Transverse colon (tissue), 4 donors: ENCODE results near the gene CDA. TPM values are rescaled to one million over a fixed set of nuclear protein-coding genes. Genes with fewer than 3 reads are reported as not detected.

Experiments
- DNase-seq: peaks from one replicate; pipeline ENCODE4 v3.0.0-alpha.2; 2019
- H3K27ac ChIP-seq, 4 donors: fragments of 200-600 bp; sonication (generic); 2 replicates each; pipeline ENCODE4 v1.5.1; 2016 to 2018; ENCODE audit warnings: inconsistent platforms in 4 of 4
- H3K27me3 ChIP-seq: fragments of 200-600 bp; sonication (generic); 2 replicates; pipeline ENCODE4 v1.5.1; 2017; ENCODE audit warnings: inconsistent platforms
- H3K36me3 ChIP-seq, 4 donors: fragments of 200-600 bp; sonication (generic); 2 replicates each; pipeline ENCODE4 v1.5.1; 2017 to 2019; ENCODE audit warnings: inconsistent platforms in 4 of 4
- H3K4me1 ChIP-seq, 4 donors: fragments of 200-600 bp; sonication (generic); 2 replicates each; pipeline ENCODE4 v1.5.1; 2017 to 2020; ENCODE audit warnings: inconsistent platforms in 4 of 4
- H3K4me3 ChIP-seq, 4 donors: fragments of 200-600 bp; sonication (generic); 1 replicate in 1 of 4; 2 replicates in 3 of 4; pipeline versions ENCODE4 v1.5.1 to v1.6.1; 2017 to 2019; ENCODE audit warnings: inconsistent platforms in 4 of 4
- H3K9me3 ChIP-seq, 2 donors: fragments of 200-600 bp; sonication (generic); 2 replicates each; pipeline ENCODE4 v1.5.1; 2017 to 2019; ENCODE audit warnings: inconsistent platforms in 2 of 2
- CTCF ChIP-seq, 5 experiments: fragments of 200-600 bp in 3 of 5; fragments of 450-650 bp in 2 of 5; sonication (generic) in 3 of 5; IDR thresholded peaks; 1 replicate in 2 of 5; 2 replicates in 3 of 5; pipeline ENCODE4 v1.5.1; 2016 to 2017; ENCODE audit warnings: antibody characterized with exemption in 5 of 5, inconsistent platforms in 3 of 5, mild to moderate bottlenecking in 2 of 5, moderate library complexity in 1 of 5
- EP300 ChIP-seq: sonication (generic); formaldehyde crosslinking; IDR thresholded peaks from one replicate; pipeline ENCODE4 v1.6.1; 2017; ENCODE audit warnings: antibody characterized with exemption, low read depth
- POLR2A ChIP-seq: fragments of 450-650 bp; IDR thresholded peaks from one replicate; pipeline ENCODE4 v1.6.1; 2016; ENCODE audit warnings: antibody characterized with exemption, mild to moderate bottlenecking, moderate library complexity
- POLR2AphosphoS5 ChIP-seq, 3 donors: sonication (generic); formaldehyde crosslinking; IDR thresholded peaks; one replicate each; pipeline ENCODE4 v1.6.1; 2016; ENCODE audit warnings: antibody characterized with exemption in 3 of 3
- WGBS, 2 donors: methylation state at CpG; one replicate each; pipeline ENCODE4 v1.1.5; 2018; ENCODE audit warnings: low coverage in 1 of 2; 5-methylcytosine and 5-hydroxymethylcytosine counted together
- in situ Hi-C, 4 donors: fragments of 200-750 bp; cut with MboI; loops; one replicate each; pipeline versions ENCODE4 v1.15.0 to v1.15.1; 2017; ENCODE audit warnings: low sequenced_read_pairs in 3 of 4, low pct_ligation_motif_present in 1 of 4, low pct_unique_long_range_greater_than_20kb in 1 of 4
- intact Hi-C: fragments of 100-400 bp; cut with DNase I; formaldehyde crosslinking; loops from one replicate; pipeline ENCODE4 v1.15.1; 2023; ENCODE audit warnings: low total_unique reads
- total RNA-seq, 4 donors: library from RNA; depleted of rRNA; stranded (reverse); fragments of >200 nt; gene quantifications; one replicate each; pipeline ENCODE4 v1.1.0, GENCODE V29; 2016

The CDA gene
- total RNA-seq, 4 donors from 2014 or later = 39.7 to 50.5 (median 43.1) TPM; not detected in 1

- peak within 1 kb of the TSS in 1 of 4 donors; percentile 34 for H3K27ac ChIP-seq
- H3K36me3 ChIP-seq = no peaks in the 10 kb centered on the region
- intact Hi-C loops (no loop called here), in situ Hi-C loops (no loop called here)
- TF ChIP-seq CTCF (IDR thresholded peaks at IDR 0.05) = no peak
- TF ChIP-seq POLR2A = no peak
- no peak for TF ChIP-seq POLR2AphosphoS5 (IDR thresholded peaks at IDR 0.05)
- no peak for TF ChIP-seq EP300
- peaks cover 0 to 22% (median 10%) of the 10 kb centered on the region in 4 donors for H3K4me1 ChIP-seq
- H3K9me3 ChIP-seq = no peaks in the 10 kb centered on the region
- H3K27me3 ChIP-seq = peaks cover 86% of the 10 kb centered on the region
- WGBS, 2 donors = 0 to 9% methylated on average over 1 to 35 of the region's 47 CpGs
- H3K4me3 ChIP-seq = peak within 1 kb of the TSS in 3 of 4 donors; percentile 13 to 35 (median 19)
- peak; percentile 16 for DNase-seq
These were observed 36.8 kb upstream of the CDA start, which contains the start of gene FAM43B for GRCh38 chr1:20551945-20552727. FAM43B (plus strand) TSS chr1:20552573; CDS start chr1:20552974, 401 bp downstream.

GRCh38 chr1:20552728-20553445 is 36.0 kb upstream of the CDA start:
- no peaks in the 10 kb centered on the region for H3K36me3 ChIP-seq
- no peak for DNase-seq
- peaks cover 80% of the 10 kb centered on the region for H3K27me3 ChIP-seq
- TF ChIP-seq CTCF (IDR thresholded peaks at IDR 0.05) (no peak), POLR2A (no peak), EP300 (no peak), POLR2AphosphoS5 (IDR thresholded peaks at IDR 0.05) (no peak)
- no peaks in the 10 kb centered on the region for H3K9me3 ChIP-seq
- WGBS, 2 donors = 7% methylated on average over 32 of the region's 82 CpGs; no CpG with 5 or more reads in 1 of the 2 donors
- H3K4me3 ChIP-seq = peak overlapping the region in 3 of 4 donors; percentile 13 to 35 (median 19)
- in situ Hi-C loops (no loop called here), intact Hi-C loops (no loop called here)
- peaks cover 0 to 22% (median 10%) of the 10 kb centered on the region in 4 donors for H3K4me1 ChIP-seq
- H3K27ac ChIP-seq = peak overlapping the region in 1 of 4 donors; percentile 34

GRCh38 chr1:20555025-20555757 is 33.7 kb upstream of the CDA start:
- peaks cover 57% of the 10 kb centered on the region for H3K27me3 ChIP-seq

More at GRCh38 chr1:20555025-20555757, 33.7 kb upstream of the CDA start:
- no peak overlapping the region for H3K27ac ChIP-seq
- 58% methylated on average over 7 of the region's 7 CpGs; no CpG with 5 or more reads in 1 of the 2 donors for WGBS, 2 donors
- H3K9me3 ChIP-seq = no peaks in the 10 kb centered on the region
- no peak overlapping the region for H3K4me3 ChIP-seq
- no peak for TF ChIP-seq POLR2A
- no peak for TF ChIP-seq POLR2AphosphoS5 (IDR thresholded peaks at IDR 0.05)
- TF ChIP-seq CTCF (IDR thresholded peaks at IDR 0.05) = no peak
- no peak for TF ChIP-seq EP300
- intact Hi-C loops (no loop called here), in situ Hi-C loops (no loop called here)
- H3K4me1 ChIP-seq = peaks cover 0 to 22% (median 10%) of the 10 kb centered on the region in 4 donors
- H3K36me3 ChIP-seq = no peaks in the 10 kb centered on the region
- no peak for DNase-seq
